H9 (cell line): ENCODE data around the gene SREBF2. TPM values are rescaled to one million over a fixed set of nuclear protein-coding genes. Genes with fewer than 3 reads are reported as not detected.

Experiments used
- DNase-seq: peaks from one replicate; pipeline ENCODE4 v3.0.0-alpha.2; 2017
- H2AFZ ChIP-seq: one replicate; pipeline ENCODE4 v1.6.1; 2013; ENCODE audit warnings: mild to moderate bottlenecking, low read length, control low read depth, moderate library complexity
- H2AK5ac ChIP-seq: 2 replicates; pipeline ENCODE4 v1.6.1; 2013; ENCODE audit warnings: low read length, control low read depth, mixed read lengths; ENCODE audit not compliant: insufficient read length
- H2BK120ac ChIP-seq: one replicate; pipeline ENCODE4 v1.6.1; 2013; ENCODE audit warnings: low read depth, mild to moderate bottlenecking, low read length, control low read depth, inconsistent platforms; ENCODE audit not compliant: poor library complexity, severe bottlenecking
- H2BK12ac ChIP-seq: 2 replicates; pipeline ENCODE4 v1.6.1; 2013; ENCODE audit warnings: low read length, control low read depth, mixed read lengths, low read depth; ENCODE audit not compliant: insufficient read length
- H2BK15ac ChIP-seq: 2 replicates; pipeline ENCODE4 v1.6.1; 2013; ENCODE audit warnings: low read depth, low read length, control low read depth
- H2BK20ac ChIP-seq: one replicate; pipeline ENCODE4 v1.6.1; 2013; ENCODE audit warnings: low read depth, mild to moderate bottlenecking, low read length, control low read depth, inconsistent platforms; ENCODE audit not compliant: poor library complexity, severe bottlenecking
- H2BK5ac ChIP-seq: 2 replicates; pipeline ENCODE4 v1.6.1; 2013; ENCODE audit warnings: low read length, control low read depth, mixed read lengths; ENCODE audit not compliant: insufficient read length
- H3K14ac ChIP-seq: 2 replicates; pipeline ENCODE4 v1.6.1; 2013; ENCODE audit warnings: low read length, control low read depth; ENCODE audit not compliant: insufficient read depth
- H3K18ac ChIP-seq: 2 replicates; pipeline ENCODE4 v1.6.1; 2013; ENCODE audit warnings: low read depth, mild to moderate bottlenecking, mixed read lengths, low read length, control low read depth; ENCODE audit not compliant: insufficient read length
- H3K23ac ChIP-seq: 2 replicates; pipeline ENCODE4 v1.6.1; 2013; ENCODE audit warnings: low read length, control low read depth, mixed read lengths, low read depth; ENCODE audit not compliant: insufficient read length
- H3K23me2 ChIP-seq: 2 replicates; pipeline ENCODE4 v1.6.1; 2013; ENCODE audit warnings: low read depth, mild to moderate bottlenecking, mixed read lengths, low read length, control low read depth; ENCODE audit not compliant: insufficient read length, poor library complexity, severe bottlenecking
- H3K27ac ChIP-seq: 2 replicates; pipeline ENCODE4 v1.5.1; 2013; ENCODE audit warnings: low read length, control low read depth, mixed read lengths, low read depth; ENCODE audit not compliant: insufficient read length
- H3K27me3 ChIP-seq: 2 replicates; pipeline ENCODE4 v1.6.1; 2013; ENCODE audit warnings: low read length, control low read depth, inconsistent platforms; ENCODE audit not compliant: insufficient read depth
- H3K4ac ChIP-seq: 2 replicates; pipeline ENCODE4 v1.6.1; 2013; ENCODE audit warnings: low read depth, mild to moderate bottlenecking, control low read depth, inconsistent platforms, low read length, moderate library complexity
- H3K4me1 ChIP-seq: 2 replicates; pipeline ENCODE4 v1.6.1; 2013; ENCODE audit warnings: low read length, control low read depth, inconsistent platforms; ENCODE audit not compliant: insufficient read depth
- H3K4me2 ChIP-seq: 2 replicates; pipeline ENCODE4 v1.6.1; 2013; ENCODE audit warnings: low read length, control low read depth, mixed read lengths; ENCODE audit not compliant: insufficient read length, insufficient read depth
- H3K56ac ChIP-seq: 2 replicates; pipeline ENCODE4 v1.6.1; 2013; ENCODE audit warnings: low read depth, mild to moderate bottlenecking, mixed read lengths, low read length, control low read depth; ENCODE audit not compliant: insufficient read length
- H3K79me1 ChIP-seq: 2 replicates; pipeline ENCODE4 v1.6.1; 2013; ENCODE audit warnings: low read depth, mild to moderate bottlenecking, moderate library complexity, low read length, control low read depth, inconsistent platforms; ENCODE audit not compliant: insufficient read depth, poor library complexity, severe bottlenecking
- H3K79me2 ChIP-seq: 2 replicates; pipeline ENCODE4 v1.6.1; 2013; ENCODE audit warnings: low read length, control low read depth, inconsistent platforms; ENCODE audit not compliant: insufficient read depth
- H3K9ac ChIP-seq: 2 replicates; pipeline ENCODE4 v1.6.1; 2013; ENCODE audit warnings: low read length, control low read depth, mixed read lengths; ENCODE audit not compliant: insufficient read length; ENCODE audit errors: extremely low read depth
- H3K9me3 ChIP-seq: one replicate; pipeline ENCODE4 v1.6.1; 2013; ENCODE audit warnings: low read depth, low read length, inconsistent platforms; ENCODE audit not compliant: control insufficient read depth
- H3T11ph ChIP-seq: one replicate; pipeline ENCODE4 v1.6.1; 2013; ENCODE audit warnings: mild to moderate bottlenecking, low read length, control low read depth, inconsistent platforms
- H4K20me1 ChIP-seq: one replicate; pipeline ENCODE4 v1.6.1; 2013; ENCODE audit not compliant: control insufficient read depth, insufficient read length, insufficient read depth
- H4K5ac ChIP-seq: 2 replicates; pipeline ENCODE4 v1.6.1; 2013; ENCODE audit warnings: low read depth, mild to moderate bottlenecking, mixed read lengths, low read length, control low read depth; ENCODE audit not compliant: insufficient read length
- H4K8ac ChIP-seq: replicated peaks from 2 replicates; pipeline ENCODE4 v1.6.1; 2013; ENCODE audit warnings: low read length, control low read depth, mixed read lengths, low read depth; ENCODE audit not compliant: insufficient read length
- H4K91ac ChIP-seq: 2 replicates; pipeline ENCODE4 v1.6.1; 2013; ENCODE audit warnings: low read depth, mild to moderate bottlenecking, moderate library complexity, mixed read lengths, low read length, control low read depth; ENCODE audit not compliant: insufficient read length
- H3K27ac Mint-ChIP-seq, 3 experiments: 2 replicates in 2 of 3; 3 replicates in 1 of 3; pipeline ENCODE4 v1.8.0; 2020 to 2021; ENCODE audit warnings: mixed read lengths in 3 of 3, mild to moderate bottlenecking in 1 of 3, moderate library complexity in 1 of 3
- H3K27me3 Mint-ChIP-seq: 2 replicates; pipeline ENCODE4 v1.8.0; 2021; ENCODE audit warnings: low read depth, mild to moderate bottlenecking, moderate library complexity, mixed read lengths
- H3K36me3 Mint-ChIP-seq, 3 experiments: 2 replicates in 2 of 3; 3 replicates in 1 of 3; pipeline ENCODE4 v1.8.0; 2020 to 2021; ENCODE audit warnings: low read depth in 3 of 3, mixed read lengths in 3 of 3; ENCODE audit not compliant: insufficient read depth in 1 of 3
- H3K4me1 Mint-ChIP-seq, 2 experiments: 2 replicates each; pipeline ENCODE4 v1.8.0; 2020; ENCODE audit warnings: mixed read lengths in 2 of 2
- H3K4me3 Mint-ChIP-seq, 2 experiments: 2 replicates in 1 of 2; 3 replicates in 1 of 2; pipeline ENCODE4 v1.8.0; 2020 to 2021; ENCODE audit warnings: mild to moderate bottlenecking in 2 of 2, mixed read lengths in 2 of 2, moderate library complexity in 1 of 2
- H3K9me3 Mint-ChIP-seq, 2 experiments: 2 replicates in 1 of 2; 3 replicates in 1 of 2; pipeline ENCODE4 v1.8.0; 2020; ENCODE audit warnings: mild to moderate bottlenecking in 2 of 2, mixed read lengths in 2 of 2, moderate library complexity in 1 of 2
- WGBS: extraction: QIAGEN DNeasy Blood & Tissue Kit; methylation state at CpG from one replicate; pipeline ENCODE4 v1.1.7; 2013; ENCODE audit warnings: missing lambda C conversion rate, low lambda C conversion rate, mixed read lengths; ENCODE audit not compliant: insufficient read length; ENCODE audit errors: extremely low coverage; 5-methylcytosine and 5-hydroxymethylcytosine counted together
- total RNA-seq: library from RNA; stranded (reverse); gene quantifications from 2 replicates; pipeline ENCODE4 v1.2.1, GENCODE V29; 2021
- TF ChIP-seq, protein P1 (sequence below): fragments of 200-600 bp; sonication (generic); conservative IDR thresholded peaks from 3 replicates; pipeline ENCODE4 v1.8.0; 2021; ENCODE audit warnings: antibody characterized with exemption, mild to moderate bottlenecking

Gene SREBF2
- total RNA-seq, 1 experiment from 2014 or later, result 146 TPM

DNA sequence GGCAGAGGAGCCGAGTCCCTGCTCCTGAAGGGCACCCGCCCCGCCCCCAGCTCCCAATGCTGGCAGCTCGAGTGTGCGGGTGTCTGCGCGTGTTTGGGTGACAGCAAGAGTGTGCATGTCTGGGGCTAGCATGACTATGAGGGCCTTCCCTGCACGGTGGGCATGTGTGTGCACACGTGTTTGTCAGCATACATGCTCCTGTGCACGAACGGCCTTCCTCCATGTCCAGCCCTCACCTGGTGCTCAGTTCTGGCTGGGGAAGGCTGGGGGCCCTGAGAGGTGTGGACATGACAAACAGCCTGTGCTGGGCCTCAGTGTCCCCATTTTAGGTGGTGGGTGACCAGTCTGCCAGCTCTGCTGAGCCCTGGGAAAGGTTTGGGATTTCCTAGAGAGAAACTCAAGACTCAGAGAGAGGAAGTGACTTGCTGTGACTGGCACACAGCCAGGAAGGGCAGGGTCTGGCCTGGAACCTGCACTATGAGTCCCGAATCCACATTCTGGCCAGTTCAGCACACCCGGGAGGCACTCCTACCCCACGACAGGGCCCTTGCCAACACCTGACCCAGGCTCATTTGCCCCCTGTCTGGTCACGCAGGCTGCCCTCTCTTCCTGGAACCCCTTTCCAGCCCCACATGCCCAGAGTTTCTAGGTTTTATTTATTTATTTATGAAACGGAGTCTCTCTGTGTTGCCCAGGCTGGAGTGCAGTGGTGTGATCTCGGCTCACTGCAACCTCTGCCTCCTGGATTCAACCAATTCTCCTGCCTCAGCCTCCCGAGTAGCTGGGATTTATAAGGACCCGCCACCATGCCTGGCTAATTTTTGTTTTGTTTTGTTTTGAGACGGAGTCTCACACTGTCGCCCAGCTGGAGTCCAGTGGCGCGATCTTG is 85.2 kb downstream of the SREBF2 start:
- Histone ChIP-seq H2BK12ac (no peak overlapping the region), H3K27ac (no peak overlapping the region), H2AFZ (no peak overlapping the region), H2BK5ac (no peak overlapping the region), H3K9ac (no peak overlapping the region), H4K20me1 (peaks cover 2% of the 10 kb centered on the region), H3K23ac (no peak overlapping the region), H2BK120ac (no peak overlapping the region), H3K9me3 (no peaks in the 10 kb centered on the region), H2BK15ac (no peak overlapping the region), H4K91ac (no peak overlapping the region), H2BK20ac (no peak overlapping the region), H3K18ac (no peak overlapping the region), H2AK5ac (no peak overlapping the region), H3K79me2 (no peaks in the 10 kb centered on the region), H3K4ac (no peak overlapping the region), H4K5ac (no peak overlapping the region), H3K14ac (no peak overlapping the region; the same call in 1 of the 2 replicates), H4K8ac (no peak overlapping the region), H3K4me2 (no peak overlapping the region), H3K27me3 (peaks cover 34% of the 10 kb centered on the region), H3K23me2 (peaks cover 12% of the 10 kb centered on the region), H3K79me1 (no peaks in the 10 kb centered on the region), H3K56ac (no peak overlapping the region), H3T11ph (no peak overlapping the region), H3K4me1 (peaks cover 2% of the 10 kb centered on the region; the same call in 1 of the 2 replicates)
- no CpG with 5 or more reads among the region's 23 CpGs for WGBS
- TF ChIP-seq, protein P1, sequence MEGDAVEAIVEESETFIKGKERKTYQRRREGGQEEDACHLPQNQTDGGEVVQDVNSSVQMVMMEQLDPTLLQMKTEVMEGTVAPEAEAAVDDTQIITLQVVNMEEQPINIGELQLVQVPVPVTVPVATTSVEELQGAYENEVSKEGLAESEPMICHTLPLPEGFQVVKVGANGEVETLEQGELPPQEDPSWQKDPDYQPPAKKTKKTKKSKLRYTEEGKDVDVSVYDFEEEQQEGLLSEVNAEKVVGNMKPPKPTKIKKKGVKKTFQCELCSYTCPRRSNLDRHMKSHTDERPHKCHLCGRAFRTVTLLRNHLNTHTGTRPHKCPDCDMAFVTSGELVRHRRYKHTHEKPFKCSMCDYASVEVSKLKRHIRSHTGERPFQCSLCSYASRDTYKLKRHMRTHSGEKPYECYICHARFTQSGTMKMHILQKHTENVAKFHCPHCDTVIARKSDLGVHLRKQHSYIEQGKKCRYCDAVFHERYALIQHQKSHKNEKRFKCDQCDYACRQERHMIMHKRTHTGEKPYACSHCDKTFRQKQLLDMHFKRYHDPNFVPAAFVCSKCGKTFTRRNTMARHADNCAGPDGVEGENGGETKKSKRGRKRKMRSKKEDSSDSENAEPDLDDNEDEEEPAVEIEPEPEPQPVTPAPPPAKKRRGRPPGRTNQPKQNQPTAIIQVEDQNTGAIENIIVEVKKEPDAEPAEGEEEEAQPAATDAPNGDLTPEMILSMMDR, result no peak
- DNase-seq, result no peak
- Mint-ChIP-seq H3K9me3 (no peaks in the 10 kb centered on the region), H3K4me1 (peaks cover 7 to 20% of the 10 kb centered on the region in 2 experiments; a peak in 3 of 4 replicates), H3K4me3 (peak overlapping the region; percentile 41 to 62; a peak in 3 of 5 replicates), H3K27ac (no peak overlapping the region; a peak in 1 of 7 replicates), H3K27me3 (peaks cover 79% of the 10 kb centered on the region), H3K36me3 (no peaks in the 10 kb centered on the region; a peak in 1 of 7 replicates)
